Activated CD8-positive, alpha-beta memory T cell treated with anti-CD3 and anti-CD28 coated beads, Interleukin-2, amount 50 U/mL, for 24 hours (primary cell): ENCODE results near the gene KLHL30.

Source experiments
- DNase-seq: peaks from one replicate; pipeline ENCODE4 v3.0.0-alpha.2; 2020; ENCODE audit errors: extremely low read depth

The KLHL30 gene

GRCh38 chr2:238130696-238131628 lies 7.5 kb upstream of the KLHL30 start:
- DNase-seq, result no peak

GRCh38 chr2:238131761-238132462 lies 6.6 kb upstream of the KLHL30 start:
- no peak for DNase-seq

DNA sequence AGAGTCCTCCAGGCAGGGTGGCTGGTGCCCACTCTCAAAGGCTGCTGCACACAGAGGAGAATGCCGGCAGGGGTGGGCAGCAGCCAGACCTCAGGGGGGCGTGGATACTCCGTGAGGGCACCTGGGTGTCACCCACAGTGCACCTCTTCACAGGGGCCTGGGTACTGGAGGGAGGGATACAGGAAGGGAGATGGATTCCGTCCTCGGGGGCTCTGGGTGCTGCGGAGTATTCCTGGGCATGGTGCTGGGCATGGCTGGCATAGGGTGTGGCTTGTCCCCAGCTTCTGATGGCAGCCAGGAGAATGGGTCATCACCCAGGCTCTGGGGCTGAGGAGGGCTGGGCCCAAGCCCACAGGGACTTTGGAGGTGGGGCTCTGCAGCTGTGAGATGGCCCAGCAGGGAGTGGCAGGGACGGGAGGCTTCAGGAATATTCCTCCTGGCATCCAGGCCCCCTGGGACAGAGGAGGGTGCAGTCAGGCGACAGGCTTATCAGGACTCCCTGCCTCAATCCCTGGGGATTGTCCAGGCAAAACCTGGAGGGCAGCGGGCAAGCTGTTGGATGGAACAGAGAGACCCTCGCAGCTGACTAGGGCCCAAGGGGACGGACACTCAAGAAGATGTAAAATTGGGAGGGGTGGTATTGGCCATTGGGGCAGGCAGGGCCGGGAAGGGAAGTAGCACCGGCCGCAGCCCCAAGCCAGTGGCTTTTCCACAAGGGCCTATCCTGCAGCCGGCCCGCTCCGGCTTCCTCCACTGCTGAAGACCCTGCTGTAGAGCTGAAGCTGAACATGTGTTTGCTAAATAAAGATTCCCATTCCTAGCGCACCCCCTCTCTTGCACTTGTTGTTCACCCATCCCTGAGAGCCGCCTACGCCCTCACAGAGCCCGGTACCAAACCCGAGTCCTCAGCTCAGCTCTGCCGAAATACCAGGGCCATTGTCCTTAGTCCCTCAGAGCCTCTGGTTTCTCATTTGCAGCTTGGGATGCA lies 5.7 kb upstream of the KLHL30 start:
- DNase-seq, result no peak

- no peak for DNase-seq
Measured at GRCh38 chr2:238133499-238134392, 4.7 kb upstream of the KLHL30 start.

DNA sequence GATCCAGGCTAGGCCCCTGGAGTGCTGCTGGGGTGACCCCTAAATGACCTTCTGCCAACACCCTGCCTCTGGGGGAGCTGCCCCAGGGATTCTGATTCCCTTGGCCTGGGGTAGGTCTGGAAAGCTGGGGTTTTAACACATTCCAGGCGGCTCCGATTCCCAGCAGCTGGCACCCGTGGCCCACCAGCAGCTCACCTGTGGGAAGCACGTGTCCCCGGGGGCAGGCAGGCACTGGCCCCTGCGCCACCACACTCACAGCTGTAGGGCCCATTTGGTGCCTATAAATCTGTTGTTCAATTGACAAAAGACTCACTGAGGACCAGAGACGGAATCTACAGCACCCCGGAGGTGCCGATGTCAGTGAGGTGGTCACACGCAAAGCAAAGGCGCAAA lies 4.1 kb upstream of the KLHL30 start:
- no peak for DNase-seq

- no peak for DNase-seq
Measured at GRCh38 chr2:238135601-238136150, 2.8 kb upstream of the KLHL30 start.

GRCh38 chr2:238136820-238137537 lies 1.5 kb upstream of the KLHL30 start:
- DNase-seq, result no peak

GRCh38 chr2:238137885-238138284 lies 583 bp upstream of the KLHL30 start:
- no peak for DNase-seq

GRCh38 chr2:238139196-238140039 lies 950 bp downstream of the KLHL30 start:
- DNase-seq, result no peak

- DNase-seq, result no peak
Measured at GRCh38 chr2:238140040-238140439, 1.6 kb downstream of the KLHL30 start.

DNA sequence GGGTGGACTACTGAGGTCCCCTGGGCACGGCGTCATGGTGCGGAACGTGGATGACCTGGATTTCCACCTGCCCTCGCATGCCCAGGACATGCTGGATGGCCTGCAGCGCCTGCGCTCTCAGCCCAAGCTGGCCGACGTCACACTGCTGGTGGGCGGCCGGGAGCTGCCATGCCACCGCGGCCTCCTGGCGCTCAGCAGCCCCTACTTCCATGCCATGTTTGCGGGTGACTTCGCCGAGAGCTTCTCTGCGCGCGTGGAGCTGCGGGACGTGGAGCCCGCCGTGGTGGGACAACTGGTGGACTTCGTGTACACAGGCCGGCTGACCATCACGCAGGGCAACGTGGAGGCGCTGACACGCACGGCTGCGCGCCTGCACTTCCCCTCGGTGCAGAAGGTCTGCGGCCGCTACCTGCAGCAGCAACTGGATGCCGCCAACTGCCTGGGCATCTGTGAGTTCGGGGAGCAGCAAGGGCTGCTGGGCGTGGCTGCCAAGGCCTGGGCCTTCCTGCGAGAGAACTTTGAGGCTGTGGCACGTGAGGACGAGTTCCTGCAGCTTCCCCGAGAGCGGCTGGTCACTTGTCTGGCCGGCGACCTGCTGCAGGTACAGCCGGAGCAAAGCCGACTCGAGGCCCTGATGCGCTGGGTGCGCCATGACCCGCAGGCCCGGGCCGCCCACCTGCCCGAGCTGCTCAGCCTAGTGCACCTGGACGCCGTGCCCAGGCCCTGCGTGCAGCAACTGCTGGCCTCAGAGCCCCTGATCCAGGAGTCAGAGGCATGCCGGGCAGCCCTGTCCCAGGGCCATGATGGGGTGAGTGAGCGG lies 2.5 kb downstream of the KLHL30 start:
- no peak for DNase-seq

- DNase-seq, result no peak
Measured at GRCh38 chr2:238141541-238142318, 3.3 kb downstream of the KLHL30 start.

DNA sequence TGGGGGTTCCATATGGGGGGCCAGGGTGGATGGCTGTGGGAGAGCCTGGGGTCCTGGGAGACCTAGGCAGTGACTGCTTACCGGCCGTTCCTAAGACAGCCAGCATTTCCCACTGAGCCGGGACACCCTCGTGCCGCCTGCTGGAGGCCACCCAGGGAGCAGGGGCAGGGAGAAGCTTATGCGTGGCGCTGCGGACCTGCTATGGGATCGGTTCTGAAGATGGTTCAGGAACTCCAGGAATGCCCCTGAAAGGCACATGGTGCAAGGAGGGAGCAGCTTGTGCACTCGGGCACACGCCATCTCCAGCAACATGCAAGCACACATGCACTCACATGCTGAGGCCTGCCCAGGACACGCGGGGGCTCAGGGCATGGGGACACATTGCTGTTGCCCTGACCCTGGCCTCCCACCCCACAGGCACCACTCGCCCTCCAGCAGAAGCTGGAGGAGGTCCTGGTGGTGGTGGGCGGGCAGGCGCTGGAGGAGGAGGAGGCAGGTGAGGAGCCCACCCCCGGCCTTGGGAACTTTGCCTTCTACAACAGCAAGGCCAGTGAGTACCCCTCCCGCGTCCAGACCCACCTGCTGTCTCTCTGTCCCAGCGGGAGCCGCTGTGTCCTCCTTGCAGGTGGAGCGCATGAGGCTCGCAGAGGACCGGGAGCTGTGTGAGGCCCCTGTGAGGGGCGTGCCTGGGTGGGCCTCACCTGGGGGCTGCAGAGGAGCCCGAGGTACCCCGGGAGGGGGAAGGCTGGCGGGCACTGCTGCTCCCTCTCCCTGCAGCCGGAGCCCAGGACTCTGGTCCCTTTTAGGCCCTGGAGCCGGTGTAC lies 4.1 kb downstream of the KLHL30 start:
- no peak for DNase-seq

- no peak for DNase-seq
Measured at GRCh38 chr2:238143239-238143951, 4.9 kb downstream of the KLHL30 start.

DNA sequence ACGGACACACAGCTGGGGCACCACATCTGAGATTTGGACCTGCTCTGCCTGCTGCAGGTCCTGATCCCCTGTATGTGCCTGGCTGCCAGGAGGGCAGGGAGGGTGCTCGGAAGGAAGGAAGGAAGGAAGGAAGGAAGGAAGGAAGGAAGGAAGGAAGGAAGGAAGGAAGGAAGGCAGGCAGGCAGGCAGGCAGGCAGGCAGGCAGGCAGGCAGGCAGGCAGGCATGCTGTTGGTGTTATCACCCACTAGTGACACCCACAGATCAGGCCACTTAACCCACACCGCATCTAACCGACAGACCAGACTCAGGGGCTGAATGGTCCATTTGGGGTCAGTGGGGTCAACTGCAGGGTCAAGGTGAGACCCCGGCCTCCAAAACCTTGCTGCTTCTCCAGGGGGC lies 5.8 kb downstream of the KLHL30 start:
- DNase-seq, result no peak

- no peak for DNase-seq
Measured at GRCh38 chr2:238145046-238145445, 6.6 kb downstream of the KLHL30 start.
